ENCODE data around the gene IFNAR2.
A peak's percentile ranks its signal among the peaks of the same experiment; 100 is the strongest.

Gene IFNAR2

GRCh38 chr21:33229784-33230544 lies at the start of gene IFNAR2:
Gene IFNAR2, plus strand, starts transcription at chr21:33229938. Its CDS starts 11,985 bp downstream, at chr21:33241923.
- in situ Hi-C loops (cut with HindIII; ENCODE audit: low sequenced_read_pairs): no loop called here
- TF ChIP-seq CTCF (IDR thresholded peaks at IDR 0.05; ENCODE audit: low read depth, low read length, missing control alignments): no peak
- H3K4me3 ChIP-seq (ENCODE audit: low read depth, low read length): peak within 1 kb of the TSS; percentile 88
- DNase-seq (ENCODE audit: low read depth): no peak

- H3K4me3 ChIP-seq (ENCODE audit: low read depth, low read length): no peak overlapping the region
- in situ Hi-C loops (cut with HindIII; ENCODE audit: low sequenced_read_pairs): no loop called here
- no peak for TF ChIP-seq CTCF (IDR thresholded peaks at IDR 0.05; ENCODE audit: low read depth, low read length, missing control alignments)
- no peak for DNase-seq (ENCODE audit: low read depth)
Observed at GRCh38 chr21:33185852-33186251, 43.9 kb upstream of the IFNAR2 start.

- in situ Hi-C loops (cut with HindIII; ENCODE audit: low sequenced_read_pairs): no loop called here
- TF ChIP-seq CTCF (IDR thresholded peaks at IDR 0.05; ENCODE audit: low read depth, low read length, missing control alignments): no peak
- no peak overlapping the region for H3K4me3 ChIP-seq (ENCODE audit: low read depth, low read length)
- no peak for DNase-seq (ENCODE audit: low read depth)
Observed at GRCh38 chr21:33187276-33187675, 42.5 kb upstream of the IFNAR2 start.

- no peak overlapping the region for H3K4me3 ChIP-seq (ENCODE audit: low read depth, low read length)
- DNase-seq (ENCODE audit: low read depth): no peak
- in situ Hi-C loops (cut with HindIII; ENCODE audit: low sequenced_read_pairs): no loop called here
- no peak for TF ChIP-seq CTCF (IDR thresholded peaks at IDR 0.05; ENCODE audit: low read depth, low read length, missing control alignments)
Observed at GRCh38 chr21:33189237-33189636, 40.5 kb upstream of the IFNAR2 start.

- in situ Hi-C loops (cut with HindIII; ENCODE audit: low sequenced_read_pairs): loop anchor here (10.0 kb wide), 1 partner anchor 365 kb away; no protein-coding TSS in a partner anchor
- no peak for TF ChIP-seq CTCF (IDR thresholded peaks at IDR 0.05; ENCODE audit: low read depth, low read length, missing control alignments)
- no peak overlapping the region for H3K4me3 ChIP-seq (ENCODE audit: low read depth, low read length)
- no peak for DNase-seq (ENCODE audit: low read depth)
Observed at GRCh38 chr21:33189824-33190223, 39.9 kb upstream of the IFNAR2 start.

GRCh38 chr21:33196941-33197374 lies 32.8 kb upstream of the IFNAR2 start:
- DNase-seq (ENCODE audit: low read depth): peak; percentile 65
- in situ Hi-C loops (cut with HindIII; ENCODE audit: low sequenced_read_pairs): loop anchor here (10.0 kb wide), 1 partner anchor 372 kb away; no protein-coding TSS in a partner anchor
- H3K4me3 ChIP-seq (ENCODE audit: low read depth, low read length): no peak overlapping the region

More at GRCh38 chr21:33196941-33197374, 32.8 kb upstream of the IFNAR2 start:
- peak; percentile 66 for TF ChIP-seq CTCF (IDR thresholded peaks at IDR 0.05; ENCODE audit: low read depth, low read length, missing control alignments)
